SH-SY5Y (cell line): Measurements from ENCODE around the gene TSC22D3.

Source experiments
- GATA2 ChIP-seq: IDR thresholded peaks from 2 replicates; pipeline ENCODE4 v1.6.1; 2011; ENCODE audit warnings: mild to moderate bottlenecking, low read depth, low read length
- GATA3 ChIP-seq: IDR thresholded peaks from 2 replicates; pipeline ENCODE4 v1.6.1; 2011; ENCODE audit warnings: low read depth, mild to moderate bottlenecking, low read length, moderate library complexity

- no peak for TF ChIP-seq GATA3
- TF ChIP-seq GATA2 = no peak
Measured at GRCh38 chrX:107750263-107750662, 25.3 kb downstream of the TSC22D3 start.
